GM12873 (cell line): ENCODE results near the gene PRKCZ.

ENCODE experiments used
- TF ChIP-seq, protein P1 (sequence below): IDR thresholded peaks from 2 replicates; pipeline ENCODE4 v1.5.1; 2012; ENCODE audit warnings: low read depth, mild to moderate bottlenecking, moderate library complexity, low read length, control low read depth; ENCODE audit not compliant: insufficient read depth; ENCODE audit errors: missing control alignments

PRKCZ gene

DNA sequence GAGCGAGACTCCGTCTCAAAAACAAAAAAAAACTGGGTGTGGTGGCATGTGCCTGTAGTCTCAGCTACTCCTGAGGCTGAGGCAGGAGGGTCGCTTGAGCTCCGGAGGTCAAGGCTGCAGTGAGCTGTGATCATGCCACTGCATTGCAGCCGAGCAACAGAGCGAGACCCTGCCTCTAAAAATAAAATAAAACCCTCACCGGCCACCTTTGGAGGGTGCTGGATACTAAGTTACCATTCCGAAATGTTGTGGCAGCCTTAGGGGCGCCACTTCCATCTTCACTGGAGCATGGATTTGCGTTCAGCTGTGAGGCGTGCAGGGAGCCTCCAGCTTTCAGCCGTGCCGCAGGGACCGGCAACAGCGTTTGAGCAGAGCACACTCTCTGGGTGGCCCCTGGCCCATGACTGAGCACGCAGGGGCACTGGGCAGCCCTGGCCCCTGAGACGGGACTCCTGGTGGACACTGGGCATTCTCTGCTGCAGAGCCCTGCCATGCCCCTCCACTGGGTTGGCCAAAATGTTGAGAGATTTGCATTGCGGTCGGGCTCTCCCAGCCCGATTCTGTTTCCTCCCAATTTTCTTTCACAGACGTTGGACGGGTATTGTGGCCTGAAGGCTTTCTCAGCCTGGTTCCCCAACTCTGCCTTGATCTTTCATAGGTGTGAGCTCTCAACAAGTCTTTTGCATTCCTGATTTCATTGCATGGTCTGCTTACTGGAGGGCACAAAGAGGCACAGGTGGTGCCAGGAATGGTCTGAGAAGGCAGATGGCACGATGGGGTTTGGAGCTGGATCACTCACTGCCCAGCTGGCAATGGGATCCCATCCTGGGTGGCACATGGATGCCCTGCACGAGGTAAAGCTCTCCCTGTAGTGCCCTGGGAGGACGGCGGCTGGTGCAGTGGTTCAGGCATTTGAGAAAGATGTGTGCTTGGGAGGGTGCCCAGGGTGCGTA lies 40.8 kb upstream of the PRKCZ start:
- TF ChIP-seq, protein P1, sequence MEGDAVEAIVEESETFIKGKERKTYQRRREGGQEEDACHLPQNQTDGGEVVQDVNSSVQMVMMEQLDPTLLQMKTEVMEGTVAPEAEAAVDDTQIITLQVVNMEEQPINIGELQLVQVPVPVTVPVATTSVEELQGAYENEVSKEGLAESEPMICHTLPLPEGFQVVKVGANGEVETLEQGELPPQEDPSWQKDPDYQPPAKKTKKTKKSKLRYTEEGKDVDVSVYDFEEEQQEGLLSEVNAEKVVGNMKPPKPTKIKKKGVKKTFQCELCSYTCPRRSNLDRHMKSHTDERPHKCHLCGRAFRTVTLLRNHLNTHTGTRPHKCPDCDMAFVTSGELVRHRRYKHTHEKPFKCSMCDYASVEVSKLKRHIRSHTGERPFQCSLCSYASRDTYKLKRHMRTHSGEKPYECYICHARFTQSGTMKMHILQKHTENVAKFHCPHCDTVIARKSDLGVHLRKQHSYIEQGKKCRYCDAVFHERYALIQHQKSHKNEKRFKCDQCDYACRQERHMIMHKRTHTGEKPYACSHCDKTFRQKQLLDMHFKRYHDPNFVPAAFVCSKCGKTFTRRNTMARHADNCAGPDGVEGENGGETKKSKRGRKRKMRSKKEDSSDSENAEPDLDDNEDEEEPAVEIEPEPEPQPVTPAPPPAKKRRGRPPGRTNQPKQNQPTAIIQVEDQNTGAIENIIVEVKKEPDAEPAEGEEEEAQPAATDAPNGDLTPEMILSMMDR, result no peak

DNA sequence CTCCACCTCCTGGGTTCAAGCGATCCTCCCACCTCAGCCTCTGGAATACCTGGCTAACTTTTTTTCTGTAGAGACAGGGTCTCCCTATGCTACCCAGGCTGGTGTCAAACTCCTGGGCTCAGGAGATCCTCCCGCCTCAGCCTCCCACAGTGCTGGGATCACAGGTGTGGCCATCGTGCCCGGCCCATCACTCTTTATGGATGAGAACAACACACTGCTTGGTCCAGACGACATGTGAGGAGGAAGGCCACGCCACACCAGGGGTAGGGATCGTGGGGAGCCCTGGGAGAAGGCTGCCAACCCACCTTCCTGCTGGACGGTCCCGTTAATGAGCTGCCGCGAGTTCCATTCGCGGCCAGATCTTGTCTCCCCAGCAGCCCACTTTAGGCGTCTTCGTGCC lies 36.0 kb upstream of the PRKCZ start:
- TF ChIP-seq, protein P1, result no peak

DNA sequence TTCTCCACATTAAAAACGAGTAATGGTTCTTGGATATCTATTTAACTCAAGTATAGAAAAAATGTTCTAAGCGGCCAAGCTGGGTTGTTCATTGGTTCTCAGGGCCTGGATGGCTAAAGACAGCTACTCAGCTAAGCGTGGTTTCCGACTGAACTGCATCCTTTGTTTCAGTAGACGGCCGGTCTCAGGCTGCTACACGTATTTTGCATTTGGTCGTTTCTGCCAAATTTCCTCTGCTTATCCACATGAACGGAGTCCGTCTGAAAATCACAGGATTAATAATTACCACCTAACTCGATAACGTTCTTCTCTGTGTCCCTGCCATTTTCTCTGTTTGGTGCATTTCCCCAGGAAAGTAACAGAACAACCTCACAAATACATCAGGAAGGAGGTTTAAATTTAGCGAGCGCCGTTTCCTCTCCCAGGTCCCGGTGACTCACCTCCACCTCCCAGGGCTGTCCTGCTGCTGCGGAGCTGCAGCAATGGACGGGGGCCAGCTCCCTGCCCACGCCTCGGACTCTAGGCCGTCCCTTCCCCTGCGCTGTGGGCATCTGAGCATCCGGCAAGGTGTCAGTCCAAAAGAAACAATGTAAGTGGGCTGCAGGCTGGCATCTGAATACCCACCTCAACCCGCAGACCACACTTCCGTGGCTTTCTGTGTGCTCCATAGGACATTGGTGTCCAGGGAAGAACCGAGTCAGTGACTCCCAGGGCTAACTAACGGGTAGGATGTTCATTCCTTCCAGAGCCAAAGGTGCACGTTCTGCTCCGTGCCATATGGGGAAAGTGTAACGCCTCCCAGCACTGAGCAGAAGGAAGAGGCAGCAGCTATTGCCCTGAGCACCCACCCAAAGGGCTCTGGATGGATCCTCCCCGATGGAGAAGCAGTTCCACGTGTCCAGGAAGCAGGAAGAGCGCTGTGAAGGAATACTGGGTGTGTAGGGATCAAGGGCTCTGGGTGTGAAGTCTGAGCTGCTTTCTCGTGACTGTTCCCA lies 35.2 kb upstream of the PRKCZ start:
- TF ChIP-seq, protein P1, result no peak

DNA sequence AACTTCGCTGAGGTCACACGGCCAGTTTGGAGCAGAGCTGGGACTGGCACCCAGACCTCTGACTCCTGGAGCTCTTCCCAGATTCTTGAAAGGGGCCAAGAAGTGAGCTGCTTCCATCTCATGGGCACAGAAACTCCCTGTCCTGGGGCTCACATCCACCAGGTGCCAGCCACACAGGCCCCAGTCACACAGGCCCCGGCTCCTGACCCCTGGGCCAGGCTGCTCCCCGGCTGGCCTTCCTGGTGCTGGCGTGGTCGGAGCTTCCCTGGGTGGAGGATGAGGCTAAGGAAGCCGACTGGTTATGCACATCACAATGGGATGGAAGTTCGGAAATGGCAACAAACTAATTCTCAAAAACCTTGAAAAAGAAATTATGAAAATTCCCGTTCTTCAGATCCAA lies 34.1 kb upstream of the PRKCZ start:
- TF ChIP-seq, protein P1, result no peak

DNA sequence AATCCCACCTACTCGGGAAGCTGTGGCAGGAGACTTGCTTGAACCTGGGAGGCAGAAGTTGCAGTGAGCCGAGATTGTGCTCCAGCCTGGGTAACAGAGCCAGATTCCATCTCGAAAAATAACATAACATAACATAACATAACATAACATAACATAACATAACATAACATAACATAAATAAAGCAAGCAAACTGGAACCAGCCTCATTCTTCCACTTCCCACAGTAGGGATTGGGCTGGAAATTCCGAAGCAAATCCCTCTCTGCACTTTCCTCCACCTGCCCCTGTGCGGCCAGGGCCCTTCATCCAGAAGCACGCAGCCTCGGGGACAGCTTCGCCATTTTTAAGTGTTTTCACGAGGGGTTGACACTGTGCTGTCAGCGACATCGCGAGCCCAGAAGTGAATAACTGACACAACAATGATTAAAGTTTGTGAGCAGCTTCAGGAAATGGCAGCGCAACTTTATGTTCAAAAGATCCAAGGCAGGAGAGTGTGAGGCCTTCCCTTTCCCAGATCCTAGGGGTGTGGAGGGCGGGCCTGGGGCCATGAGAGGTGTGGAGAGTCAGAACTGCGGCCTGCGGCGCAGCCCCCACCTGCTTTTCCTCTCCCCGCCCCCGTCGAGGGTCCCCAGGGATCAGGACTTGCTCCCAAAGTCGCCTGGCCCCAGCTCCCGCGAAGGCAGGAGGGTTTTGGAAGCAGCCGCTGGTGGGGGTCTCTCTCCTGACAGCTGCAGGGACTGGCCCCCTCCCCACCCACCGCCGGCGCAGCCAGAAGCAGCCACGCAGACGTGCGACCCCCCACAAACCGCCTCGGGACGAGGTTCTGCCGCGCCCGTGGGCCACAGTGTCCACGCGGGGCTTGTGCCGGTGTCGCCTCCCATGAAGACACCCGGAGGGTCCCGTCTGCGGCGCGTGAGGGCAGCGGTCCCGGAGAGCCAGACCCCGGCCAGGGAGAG lies 31.7 kb upstream of the PRKCZ start:
- TF ChIP-seq, protein P1, result no peak

DNA sequence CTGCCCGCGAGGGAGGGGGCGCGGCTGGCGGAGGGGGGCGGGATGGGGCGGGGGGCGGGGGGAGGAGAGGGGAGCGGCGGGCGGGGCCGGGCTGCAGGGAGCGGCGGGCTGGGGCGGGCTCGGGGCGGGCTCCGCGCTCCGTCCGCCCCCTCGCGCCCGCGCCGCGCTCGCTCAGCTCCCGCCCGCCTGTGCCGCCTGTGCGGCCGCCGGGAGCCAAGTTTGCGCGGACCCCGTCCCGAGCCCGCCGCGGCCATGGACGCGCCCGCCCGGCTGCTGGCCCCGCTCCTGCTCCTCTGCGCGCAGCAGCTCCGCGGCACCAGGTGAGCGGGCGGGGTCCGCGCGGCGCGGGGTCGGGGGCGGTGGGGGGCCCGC lies 31.1 kb upstream of the PRKCZ start, which contains the start of gene GABRD:
TSS of gene GABRD (plus strand) at position 174 of the 372 bp plus-strand sequence. CDS start at position 253, 79 bp downstream.
- TF ChIP-seq, protein P1, result no peak
